HepG2 (cell line): ENCODE data around the gene RNU2-63P. TPM values are rescaled to one million over a fixed set of nuclear protein-coding genes. Genes with fewer than 3 reads are reported as not detected.

Source experiments
- CCAR2 ChIP-seq: fragments of 200-400 bp; formaldehyde crosslinking; optimal IDR thresholded peaks from 2 replicates; pipeline ENCODE3; 2018; ENCODE audit warnings: low read depth, mild to moderate bottlenecking, low read length, moderate library complexity
- HMGXB3 ChIP-seq: sonication (generic); formaldehyde crosslinking; IDR thresholded peaks from 2 replicates; pipeline ENCODE4 v1.4.0; 2020; ENCODE audit warnings: missing genetic modification reagents, borderline replicate concordance
- NKX3-1 ChIP-seq: sonication (generic); formaldehyde crosslinking; IDR thresholded peaks from 2 replicates; pipeline ENCODE4 v1.5.0; 2020; ENCODE audit warnings: missing genetic modification reagents
- SCMH1 ChIP-seq: sonication (generic); formaldehyde crosslinking; IDR thresholded peaks from 2 replicates; pipeline ENCODE4 v1.9.0; 2021; ENCODE audit warnings: missing genetic modification reagents, mild to moderate bottlenecking, borderline replicate concordance
- SRSF1 ChIP-seq: fragments of 200-400 bp; formaldehyde crosslinking; optimal IDR thresholded peaks from 2 replicates; pipeline ENCODE3; 2017; ENCODE audit warnings: mild to moderate bottlenecking, low read depth, low read length, moderate library complexity
- USF2 ChIP-seq, 2 experiments: sonication (generic) in 1 of 2; formaldehyde crosslinking in 1 of 2; IDR thresholded peaks; 2 replicates each; pipeline versions ENCODE4 v1.5.1 to v1.6.1; 2011 to 2020; ENCODE audit warnings: borderline replicate concordance in 1 of 2, low read depth in 1 of 2, low read length in 1 of 2, mild to moderate bottlenecking in 1 of 2, missing genetic modification reagents in 1 of 2, moderate library complexity in 1 of 2
- ZFP36L2 ChIP-seq: sonication (generic); formaldehyde crosslinking; IDR thresholded peaks from 2 replicates; pipeline ENCODE4 v1.4.0; 2020; ENCODE audit warnings: missing genetic modification reagents
- ZKSCAN5 ChIP-seq: sonication (generic); formaldehyde crosslinking; IDR thresholded peaks from 2 replicates; pipeline ENCODE4 v1.5.1; 2020; ENCODE audit warnings: mild to moderate bottlenecking, missing genetic modification reagents
- ZNF12 ChIP-seq: sonication (generic); formaldehyde crosslinking; IDR thresholded peaks from 2 replicates; pipeline ENCODE4 v1.5.0; 2020; ENCODE audit warnings: missing genetic modification reagents
- ZNF790 ChIP-seq: sonication (generic); formaldehyde crosslinking; IDR thresholded peaks from 2 replicates; pipeline ENCODE4 v1.8.0; 2022; ENCODE audit warnings: missing genetic modification reagents, mild to moderate bottlenecking, borderline replicate concordance
- ZNF841 ChIP-seq: sonication (generic); formaldehyde crosslinking; IDR thresholded peaks from 2 replicates; pipeline ENCODE4 v1.8.1; 2023; ENCODE audit warnings: missing genetic modification reagents, borderline replicate concordance
- polyA plus RNA-seq, 8 experiments: library from polyadenylated mRNA; depleted of rRNA in 3 of 8; stranded (reverse) in 7 of 8; unstranded in 1 of 8; fragments of >200 nt; fragmentation: Illumina TruSeq in 4 of 8; extraction: Trizol in 4 of 8; gene quantifications; 2 replicates each; pipeline versions ENCODE4 v1.2.1 to v1.2.3, GENCODE V29; 2011 to 2016; ENCODE audit warnings: low read depth in 4 of 8, missing spikeins in 1 of 8, mixed read lengths in 1 of 8; ENCODE audit not compliant: insufficient read depth in 1 of 8
- total RNA-seq, 5 experiments: library from RNA; depleted of rRNA; stranded (reverse); fragments of >200 nt; fragmentation: Illumina TruSeq; extraction: Trizol; gene quantifications; 2 replicates each; pipeline ENCODE4 v1.2.3, GENCODE V29; 2016; ENCODE audit warnings: low read depth in 1 of 5
- TF ChIP-seq, protein P1 (sequence below), 2 experiments: sonication (generic) in 1 of 2; formaldehyde crosslinking in 1 of 2; IDR thresholded peaks; 2 replicates each; pipeline versions ENCODE4 v1.6.1 to v1.9.0; 2014 to 2022; ENCODE audit warnings: antibody characterized with exemption in 1 of 2, borderline replicate concordance in 1 of 2, inconsistent platforms in 1 of 2, low read depth in 1 of 2, missing genetic modification reagents in 1 of 2
- TF ChIP-seq, protein P2 (sequence below): sonication (generic); formaldehyde crosslinking; IDR thresholded peaks from 2 replicates; pipeline ENCODE4 v1.5.0; 2020; ENCODE audit warnings: missing genetic modification reagents, mild to moderate bottlenecking, borderline replicate concordance

RNU2-63P gene
- total and polyA plus RNA-seq, 2 of the 13 experiments (the other 11 are each of a cell fraction or from before 2014, with no cell fraction given) = 6.8 TPM; not detected in 1

- TF ChIP-seq, protein P1, sequence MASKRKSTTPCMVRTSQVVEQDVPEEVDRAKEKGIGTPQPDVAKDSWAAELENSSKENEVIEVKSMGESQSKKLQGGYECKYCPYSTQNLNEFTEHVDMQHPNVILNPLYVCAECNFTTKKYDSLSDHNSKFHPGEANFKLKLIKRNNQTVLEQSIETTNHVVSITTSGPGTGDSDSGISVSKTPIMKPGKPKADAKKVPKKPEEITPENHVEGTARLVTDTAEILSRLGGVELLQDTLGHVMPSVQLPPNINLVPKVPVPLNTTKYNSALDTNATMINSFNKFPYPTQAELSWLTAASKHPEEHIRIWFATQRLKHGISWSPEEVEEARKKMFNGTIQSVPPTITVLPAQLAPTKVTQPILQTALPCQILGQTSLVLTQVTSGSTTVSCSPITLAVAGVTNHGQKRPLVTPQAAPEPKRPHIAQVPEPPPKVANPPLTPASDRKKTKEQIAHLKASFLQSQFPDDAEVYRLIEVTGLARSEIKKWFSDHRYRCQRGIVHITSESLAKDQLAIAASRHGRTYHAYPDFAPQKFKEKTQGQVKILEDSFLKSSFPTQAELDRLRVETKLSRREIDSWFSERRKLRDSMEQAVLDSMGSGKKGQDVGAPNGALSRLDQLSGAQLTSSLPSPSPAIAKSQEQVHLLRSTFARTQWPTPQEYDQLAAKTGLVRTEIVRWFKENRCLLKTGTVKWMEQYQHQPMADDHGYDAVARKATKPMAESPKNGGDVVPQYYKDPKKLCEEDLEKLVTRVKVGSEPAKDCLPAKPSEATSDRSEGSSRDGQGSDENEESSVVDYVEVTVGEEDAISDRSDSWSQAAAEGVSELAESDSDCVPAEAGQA (IDR thresholded peaks at IDR 0.05; ENCODE audit: low read depth) = 0 out of 2 replicates have a peak, but pooled peaks have one; percentile 59
- TF ChIP-seq, protein P1 (CRISPR knock-in tag; IDR thresholded peaks at IDR 0.05; ENCODE audit: borderline replicate concordance) = peak; percentile 66; the same call in 1 of the 2 replicates
- TF ChIP-seq SCMH1 (CRISPR knock-in tag) (no peak), ZKSCAN5 (CRISPR knock-in tag) (no peak), SRSF1 (peak; percentile 93), ZNF790 (CRISPR knock-in tag) (peak; percentile 90; the same call in 1 of the 2 replicates), ZNF12 (no peak; the same call in 1 of the 2 replicates), CCAR2 (no peak), ZFP36L2 (CRISPR knock-in tag) (no peak), HMGXB3 (CRISPR knock-in tag) (no peak), ZNF841 (CRISPR knock-in tag) (no peak; the same call in 1 of the 2 replicates), USF2 (IDR thresholded peaks at IDR 0.05; ENCODE audit: low read depth, low read length) (no peak), USF2 (CRISPR knock-in tag; IDR thresholded peaks at IDR 0.05; ENCODE audit: borderline replicate concordance) (no peak), NKX3-1 (CRISPR knock-in tag) (peak; percentile 15; the same call in 1 of the 2 replicates)
- TF ChIP-seq, protein P2, sequence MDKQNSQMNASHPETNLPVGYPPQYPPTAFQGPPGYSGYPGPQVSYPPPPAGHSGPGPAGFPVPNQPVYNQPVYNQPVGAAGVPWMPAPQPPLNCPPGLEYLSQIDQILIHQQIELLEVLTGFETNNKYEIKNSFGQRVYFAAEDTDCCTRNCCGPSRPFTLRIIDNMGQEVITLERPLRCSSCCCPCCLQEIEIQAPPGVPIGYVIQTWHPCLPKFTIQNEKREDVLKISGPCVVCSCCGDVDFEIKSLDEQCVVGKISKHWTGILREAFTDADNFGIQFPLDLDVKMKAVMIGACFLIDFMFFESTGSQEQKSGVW = 0 out of 2 replicates have a peak, but pooled peaks have one; percentile 27
Observed at GRCh38 chr2:88055371-88056128, 39.2 kb upstream of the RNU2-63P start, which contains the start of gene KRCC1 (continued).
